Tibial nerve (tissue), 4 donors: ENCODE results near the gene DNM3. TPM values are rescaled to one million over a fixed set of nuclear protein-coding genes. Genes with fewer than 3 reads are reported as not detected.

ENCODE experiments used
- DNase-seq, 2 donors: peaks; one replicate each; pipeline ENCODE4 v3.0.0-alpha.2; 2019; ENCODE audit warnings: low spot score in 2 of 2
- H3K27ac ChIP-seq, 4 donors: fragments of 200-600 bp; sonication (generic) in 3 of 4; one replicate each; pipeline ENCODE4 v1.5.1; 2017 to 2019; ENCODE audit warnings: mild to moderate bottlenecking in 1 of 4
- H3K27me3 ChIP-seq, 2 donors: fragments of 200-600 bp; sonication (generic) in 1 of 2; one replicate each; pipeline versions ENCODE4 v1.5.1 to v1.6.0; 2017 to 2019
- H3K36me3 ChIP-seq, 3 donors: fragments of 200-600 bp; sonication (generic); one replicate each; pipeline ENCODE4 v1.5.1; 2018 to 2019
- H3K4me1 ChIP-seq, 4 donors: fragments of 200-600 bp; sonication (generic) in 3 of 4; one replicate each; pipeline ENCODE4 v1.5.1; 2017 to 2019
- H3K4me3 ChIP-seq, 4 donors: fragments of 200-600 bp; sonication (generic) in 3 of 4; one replicate each; pipeline ENCODE4 v1.5.1; 2017 to 2019; ENCODE audit warnings: mild to moderate bottlenecking in 1 of 4, moderate library complexity in 1 of 4
- H3K9me3 ChIP-seq, 4 donors: fragments of 200-600 bp; sonication (generic) in 3 of 4; one replicate each; pipeline ENCODE4 v1.5.1; 2017 to 2019
- CTCF ChIP-seq, 5 experiments: fragments of 200-600 bp in 3 of 5; fragments of 450-650 bp in 2 of 5; sonication (generic) in 3 of 5; IDR thresholded peaks; one replicate each; pipeline ENCODE4 v1.5.1; 2016 to 2019; ENCODE audit warnings: antibody characterized with exemption in 5 of 5, mild to moderate bottlenecking in 3 of 5, moderate library complexity in 2 of 5
- EP300 ChIP-seq, 2 donors: sonication (generic); formaldehyde crosslinking; IDR thresholded peaks; one replicate each; pipeline ENCODE4 v1.6.1; 2017; ENCODE audit warnings: antibody characterized with exemption in 2 of 2, mild to moderate bottlenecking in 1 of 2
- POLR2A ChIP-seq, 2 donors: fragments of 450-650 bp; IDR thresholded peaks; one replicate each; pipeline ENCODE4 v1.6.1; 2017; ENCODE audit warnings: antibody characterized with exemption in 2 of 2, mild to moderate bottlenecking in 2 of 2, moderate library complexity in 2 of 2
- WGBS, 2 donors: methylation state at CpG; one replicate each; pipeline ENCODE4 v1.1.5; 2018; 5-methylcytosine and 5-hydroxymethylcytosine counted together
- total RNA-seq, 4 donors: library from RNA; depleted of rRNA; stranded (reverse); fragments of >200 nt; gene quantifications; one replicate each; pipeline ENCODE4 v1.1.0, GENCODE V29; 2016

The DNM3 gene
- total RNA-seq, 4 donors from 2014 or later = 9.8 to 15.3 (median 12.3) TPM

DNA sequence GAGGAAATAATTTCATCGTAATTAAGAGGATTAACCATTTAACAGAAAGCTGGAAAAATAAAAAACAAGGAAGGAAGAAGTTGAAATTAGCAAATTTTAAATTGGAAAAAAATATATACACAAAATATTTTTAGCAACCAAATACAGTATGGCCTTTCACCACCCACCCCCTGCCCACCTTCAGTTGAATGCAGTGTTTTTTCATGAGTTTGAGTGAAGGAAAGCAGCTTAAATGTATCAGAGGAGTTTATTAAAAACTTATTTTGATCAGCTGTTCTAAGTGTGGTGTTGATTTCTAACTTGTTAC is 249.2 kb downstream of the DNM3 start:
- Histone ChIP-seq H3K36me3 (no peaks in the 10 kb centered on the region), H3K27me3 (no peaks in the 10 kb centered on the region), H3K27ac (no peak overlapping the region), H3K9me3 (no peaks in the 10 kb centered on the region), H3K4me1 (no peaks in the 10 kb centered on the region), H3K4me3 (no peak overlapping the region)
- WGBS, 2 donors = 33 to 35% methylated on average over 1 of the region's 1 CpG
- TF ChIP-seq POLR2A (IDR thresholded peaks at IDR 0.05) (no peak), CTCF (IDR thresholded peaks at IDR 0.05) (no peak), EP300 (IDR thresholded peaks at IDR 0.05) (no peak)
- no peak for DNase-seq

DNA sequence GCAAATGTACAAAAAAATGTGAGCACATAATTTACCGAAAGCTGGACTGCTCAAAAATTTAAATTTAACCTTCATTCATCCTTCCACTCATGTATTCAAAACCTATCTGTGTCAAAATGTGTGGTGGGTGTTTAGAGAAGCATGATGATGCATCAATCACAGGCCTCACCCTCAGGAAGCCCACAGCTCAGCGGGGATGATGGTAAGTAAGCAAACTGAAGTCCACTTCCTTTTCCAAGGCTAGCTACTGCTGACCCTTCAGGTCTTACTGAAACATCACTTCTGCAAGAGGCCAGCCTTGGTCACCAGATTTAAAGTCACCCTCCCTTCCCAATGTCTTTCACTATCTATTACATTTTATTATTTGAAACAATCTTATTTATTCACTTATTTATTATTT is 254.5 kb downstream of the DNM3 start:
- Histone ChIP-seq H3K4me1 (no peaks in the 10 kb centered on the region), H3K9me3 (no peaks in the 10 kb centered on the region), H3K4me3 (no peak overlapping the region), H3K27me3 (no peaks in the 10 kb centered on the region), H3K36me3 (no peaks in the 10 kb centered on the region), H3K27ac (no peak overlapping the region)
- no peak for DNase-seq
- WGBS, 2 donors = 79 to 91% methylated on average over 2 of the region's 2 CpGs
- TF ChIP-seq POLR2A (IDR thresholded peaks at IDR 0.05) (no peak), EP300 (IDR thresholded peaks at IDR 0.05) (no peak), CTCF (IDR thresholded peaks at IDR 0.05) (no peak)

DNA sequence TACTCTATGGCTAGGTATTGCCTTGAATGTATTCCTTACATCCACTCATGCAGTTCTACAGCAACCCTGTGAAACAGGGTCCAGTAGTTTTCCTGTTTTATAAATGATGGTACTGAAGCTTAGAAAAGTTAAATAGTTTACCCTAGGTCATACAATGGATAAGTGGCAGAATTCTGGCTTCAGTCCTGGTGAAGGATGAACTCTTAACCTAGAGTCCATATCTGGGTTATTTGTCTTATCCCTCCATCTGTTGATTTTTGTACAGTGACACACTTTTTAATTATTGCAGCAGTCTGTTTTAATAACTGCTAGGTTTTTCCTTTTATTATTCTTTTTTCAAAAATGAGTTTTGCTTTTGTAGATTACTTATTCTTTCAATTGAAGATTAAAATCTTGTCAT is 263.9 kb downstream of the DNM3 start:
- Histone ChIP-seq H3K4me1 (no peaks in the 10 kb centered on the region), H3K4me3 (no peak overlapping the region), H3K27ac (no peak overlapping the region), H3K9me3 (no peaks in the 10 kb centered on the region), H3K27me3 (no peaks in the 10 kb centered on the region), H3K36me3 (no peaks in the 10 kb centered on the region)
- DNase-seq = no peak
- no peak for TF ChIP-seq EP300 (IDR thresholded peaks at IDR 0.05)
- no peak for TF ChIP-seq POLR2A (IDR thresholded peaks at IDR 0.05)
- no peak for TF ChIP-seq CTCF (IDR thresholded peaks at IDR 0.05)

GRCh38 chr1:172107316-172107975 is 266.1 kb downstream of the DNM3 start:
- no peak for DNase-seq
- WGBS, 2 donors = 83 to 90% methylated on average over 4 of the region's 4 CpGs
- Histone ChIP-seq H3K9me3 (no peaks in the 10 kb centered on the region), H3K4me3 (no peak overlapping the region), H3K27me3 (no peaks in the 10 kb centered on the region), H3K36me3 (no peaks in the 10 kb centered on the region), H3K27ac (no peak overlapping the region), H3K4me1 (no peaks in the 10 kb centered on the region)
- TF ChIP-seq CTCF (IDR thresholded peaks at IDR 0.05) (no peak), EP300 (IDR thresholded peaks at IDR 0.05) (no peak), POLR2A (IDR thresholded peaks at IDR 0.05) (no peak)

- no peaks in the 10 kb centered on the region for H3K9me3 ChIP-seq
- DNase-seq = no peak
- no peaks in the 10 kb centered on the region for H3K4me1 ChIP-seq
- H3K27ac ChIP-seq = no peak overlapping the region
- TF ChIP-seq CTCF (IDR thresholded peaks at IDR 0.05) (no peak), POLR2A (IDR thresholded peaks at IDR 0.05) (no peak), EP300 (IDR thresholded peaks at IDR 0.05) (no peak)
- no peaks in the 10 kb centered on the region for H3K36me3 ChIP-seq
- H3K27me3 ChIP-seq = no peaks in the 10 kb centered on the region
- no peak overlapping the region for H3K4me3 ChIP-seq
Measured at GRCh38 chr1:172108161-172108893, 267.0 kb downstream of the DNM3 start.
